ENCODE data around the gene SYT6. TPM values are rescaled to one million over a fixed set of nuclear protein-coding genes. Genes with fewer than 3 reads are reported as not detected.

The SYT6 gene
- total RNA-seq, 1 experiment from 2014 or later, result 77.2 TPM

DNA sequence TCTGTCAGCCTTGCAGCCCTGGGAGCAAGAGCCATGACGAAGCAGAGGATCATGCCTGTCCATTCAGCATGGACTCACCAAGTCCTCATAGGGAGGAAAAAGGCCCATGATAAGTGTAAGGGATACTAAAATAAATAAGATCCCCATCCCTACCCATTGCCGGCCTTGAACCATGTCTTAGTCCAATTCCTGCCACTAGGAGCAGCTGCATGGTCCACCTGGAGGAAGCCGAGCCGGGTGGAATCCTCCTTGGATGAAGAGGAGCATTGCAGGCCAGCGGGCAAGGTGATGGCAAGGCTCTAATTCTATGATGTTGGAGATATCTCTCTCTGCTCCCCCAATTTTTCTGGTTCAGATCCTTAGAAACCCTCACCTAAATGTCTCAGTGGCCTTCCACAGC is 38.7 kb upstream of the SYT6 start:
- H3K14ac ChIP-seq (ENCODE audit: insufficient read depth, low read length), result no peak overlapping the region
- no peak overlapping the region for H3K4me2 ChIP-seq (ENCODE audit: insufficient read depth, insufficient read length, low read length)
- H2BK15ac ChIP-seq (ENCODE audit: low read depth, low read length), result no peak overlapping the region
- TF ChIP-seq CTCF (conservative IDR thresholded peaks at IDR 0.05), result peak; percentile 47
- no peaks in the 10 kb centered on the region; a peak in 1 of 5 replicates for H3K9me3 Mint-ChIP-seq
- DNase-seq, result no peak
- no peak overlapping the region for H3T11ph ChIP-seq (ENCODE audit: low read length)
- no peak overlapping the region for H3K18ac ChIP-seq (ENCODE audit: insufficient read length, low read depth, low read length)
- no CpG with 5 or more reads among the region's 5 CpGs for WGBS (ENCODE audit: extremely low coverage, insufficient read length, low lambda C conversion rate)
- peaks cover 67% of the 10 kb centered on the region for H3K27me3 Mint-ChIP-seq (ENCODE audit: low read depth)
- H3K79me2 ChIP-seq (ENCODE audit: insufficient read depth, low read length), result no peaks in the 10 kb centered on the region
- H3K4me1 Mint-ChIP-seq, result peaks cover 7 to 14% of the 10 kb centered on the region in 2 experiments
- no peak overlapping the region for H2BK20ac ChIP-seq (ENCODE audit: low read depth, low read length, poor library complexity, severe bottlenecking)
- H3K23ac ChIP-seq (ENCODE audit: insufficient read length, low read depth, low read length), result no peak overlapping the region
- H3K9ac ChIP-seq (ENCODE audit: extremely low read depth, insufficient read length, low read length), result no peak overlapping the region
- no peaks in the 10 kb centered on the region for H3K79me1 ChIP-seq (ENCODE audit: insufficient read depth, low read depth, low read length, poor library complexity, severe bottlenecking)
- no peaks in the 10 kb centered on the region; a peak in 1 of 7 replicates for H3K36me3 Mint-ChIP-seq (ENCODE audit: insufficient read depth in 1 of 3, low read depth in 3 of 3)
- no peak overlapping the region for H2BK12ac ChIP-seq (ENCODE audit: insufficient read length, low read depth, low read length)
- H4K8ac ChIP-seq (replicated peaks; ENCODE audit: insufficient read length, low read depth, low read length), result no peak overlapping the region
- no peak overlapping the region for H4K5ac ChIP-seq (ENCODE audit: insufficient read length, low read depth, low read length)
- no peak overlapping the region for H3K27ac Mint-ChIP-seq
- H3K27ac ChIP-seq (ENCODE audit: insufficient read length, low read depth, low read length), result no peak overlapping the region
- peaks cover 4% of the 10 kb centered on the region for H3K23me2 ChIP-seq (ENCODE audit: insufficient read length, low read depth, low read length, poor library complexity, severe bottlenecking)
- no peaks in the 10 kb centered on the region for H3K9me3 ChIP-seq (ENCODE audit: control insufficient read depth, low read depth, low read length)
- peaks cover 2% of the 10 kb centered on the region; the same call in 1 of the 2 replicates for H3K4me1 ChIP-seq (ENCODE audit: insufficient read depth, low read length)
- H4K20me1 ChIP-seq (ENCODE audit: control insufficient read depth, insufficient read depth, insufficient read length), result no peaks in the 10 kb centered on the region
- no peak overlapping the region for H3K4ac ChIP-seq (ENCODE audit: low read depth, low read length)
- H3K27me3 ChIP-seq (ENCODE audit: insufficient read depth, low read length), result no peaks in the 10 kb centered on the region
- H2AFZ ChIP-seq (ENCODE audit: low read length), result no peak overlapping the region
- no peak overlapping the region for H2BK120ac ChIP-seq (ENCODE audit: low read depth, low read length, poor library complexity, severe bottlenecking)
- H2AK5ac ChIP-seq (ENCODE audit: insufficient read length, low read length), result no peak overlapping the region
- H3K56ac ChIP-seq (ENCODE audit: insufficient read length, low read depth, low read length), result no peak overlapping the region
- no peak overlapping the region for H4K91ac ChIP-seq (ENCODE audit: insufficient read length, low read depth, low read length)
- H2BK5ac ChIP-seq (ENCODE audit: insufficient read length, low read length), result no peak overlapping the region
- H3K4me3 Mint-ChIP-seq, result no peak overlapping the region
